SH-SY5Y (cell line): Measurements from ENCODE around the gene ARR3.

ENCODE experiments used
- GATA2 ChIP-seq: IDR thresholded peaks from 2 replicates; pipeline ENCODE4 v1.6.1; 2011; ENCODE audit warnings: mild to moderate bottlenecking, low read depth, low read length
- GATA3 ChIP-seq: IDR thresholded peaks from 2 replicates; pipeline ENCODE4 v1.6.1; 2011; ENCODE audit warnings: low read depth, mild to moderate bottlenecking, low read length, moderate library complexity

The ARR3 gene

GRCh38 chrX:70257423-70258288, 10.5 kb upstream of the ARR3 start:
- TF ChIP-seq GATA3 = no peak
- TF ChIP-seq GATA2 = no peak

DNA sequence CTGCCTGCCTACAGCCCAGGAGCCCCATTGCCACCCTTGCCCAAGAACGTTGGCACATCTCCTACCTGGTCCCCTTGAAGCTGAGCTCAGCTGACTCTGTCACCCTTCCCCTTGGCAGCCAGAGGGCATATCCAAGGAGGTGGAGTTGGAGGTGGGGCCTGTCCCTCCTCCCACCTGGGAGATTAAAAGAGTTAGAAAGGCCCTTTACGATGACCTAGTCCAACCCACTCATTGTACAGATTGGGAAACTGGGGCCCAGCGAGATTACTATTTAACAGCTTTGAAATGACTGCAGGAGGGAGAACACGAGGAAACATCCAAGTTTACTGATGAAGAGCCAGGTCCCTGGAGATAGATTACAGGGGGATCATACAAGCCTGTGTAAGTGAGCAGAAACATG, 8.0 kb upstream of the ARR3 start, which contains the start of gene P2RY4:
TSS of gene P2RY4 (minus strand) at position 101 of the 400 bp plus-strand sequence. CDS start 580 bp downstream, outside the sequence.
- no peak for TF ChIP-seq GATA2
- no peak for TF ChIP-seq GATA3

- TF ChIP-seq GATA2 (no peak), GATA3 (no peak)
Observed at GRCh38 chrX:70262952-70263567, 5.1 kb upstream of the ARR3 start.

DNA sequence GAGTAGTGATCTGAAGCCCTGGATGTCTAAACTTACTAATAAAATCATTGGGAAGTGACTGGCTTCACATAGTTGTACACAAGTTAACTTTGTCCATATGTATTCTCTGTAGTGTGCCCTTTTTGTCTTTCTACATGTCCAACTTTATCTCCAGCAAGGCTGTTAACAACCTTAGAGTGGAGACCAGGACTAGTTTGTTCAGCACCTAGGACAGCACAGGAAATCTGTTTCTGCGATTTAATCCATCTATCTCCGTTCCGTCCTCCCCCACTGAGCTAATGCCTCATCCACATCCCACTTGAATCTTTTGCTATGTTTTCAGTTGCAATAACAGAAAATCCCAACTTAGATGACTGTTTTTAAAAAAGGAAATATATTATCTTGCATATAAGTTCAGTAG, 3.4 kb upstream of the ARR3 start:
- TF ChIP-seq GATA3 (no peak), GATA2 (no peak)

GRCh38 chrX:70279081-70279480, 10.9 kb downstream of the ARR3 start:
- no peak for TF ChIP-seq GATA3
- TF ChIP-seq GATA2 = no peak

- TF ChIP-seq GATA2 (no peak), GATA3 (no peak)
Observed at GRCh38 chrX:70280573-70280972, 12.4 kb downstream of the ARR3 start.

DNA sequence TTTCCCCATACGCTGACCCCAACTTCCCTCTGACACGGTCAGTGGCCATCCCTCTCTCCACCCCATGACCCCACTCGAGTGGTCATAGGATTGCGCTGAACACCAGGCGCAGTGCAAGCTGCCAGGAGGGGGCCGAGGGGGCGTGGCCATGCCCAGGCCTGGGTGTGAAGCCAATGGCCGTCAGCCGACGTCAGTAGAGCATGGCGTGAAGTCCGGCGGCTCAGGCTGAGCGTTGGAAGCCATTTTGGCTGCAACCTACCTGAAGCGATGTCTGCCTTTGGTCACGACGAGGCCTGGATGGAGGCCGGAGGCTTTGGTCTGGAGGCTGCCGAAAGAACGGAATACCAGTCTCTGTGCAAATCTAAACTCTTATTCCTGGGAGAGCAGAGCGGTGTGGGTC, 13.8 kb downstream of the ARR3 start, which contains the start of gene RAB41:
TSS of gene RAB41 (plus strand) at position 222 of the 400 bp plus-strand sequence. CDS start at position 268, 46 bp downstream.
- TF ChIP-seq GATA2 (no peak), GATA3 (no peak)

DNA sequence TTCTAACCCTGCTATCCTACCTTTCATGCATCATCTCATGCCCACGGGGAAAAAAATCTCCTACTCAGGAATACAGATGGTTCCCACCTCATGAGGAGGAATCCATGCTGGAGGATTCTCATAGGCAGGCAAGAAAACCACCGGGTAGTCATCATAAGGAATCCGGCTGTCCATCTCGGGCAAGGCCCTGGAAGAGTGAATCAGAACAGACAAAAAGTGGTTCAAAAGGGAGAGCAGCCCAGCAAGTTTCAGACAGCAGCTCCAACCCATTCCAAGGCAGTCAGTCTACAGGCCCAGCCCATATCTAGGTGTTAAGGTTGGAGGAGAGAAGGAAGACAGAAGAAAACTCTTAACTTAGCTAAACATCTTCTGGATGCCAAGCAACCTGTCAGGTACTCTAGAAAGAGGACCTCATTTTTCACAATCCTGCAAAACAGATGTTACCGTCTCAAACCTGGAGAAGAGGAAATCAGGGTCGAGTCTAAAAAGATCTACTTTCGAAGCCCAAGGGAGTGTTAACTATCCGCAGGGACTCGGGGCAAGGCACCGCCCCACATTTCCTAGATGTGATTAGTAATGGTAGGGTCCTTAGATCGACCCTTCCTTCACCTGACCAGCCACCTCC, 21.1 kb downstream of the ARR3 start:
- TF ChIP-seq GATA3 = no peak
- TF ChIP-seq GATA2 = no peak

GRCh38 chrX:70289793-70290770, 21.9 kb downstream of the ARR3 start, which contains the start of the genes KIF4A and PDZD11:
TSS of gene KIF4A (plus strand) at chrX:70290104. CDS start at chrX:70290459, 355 bp downstream.
TSS of gene PDZD11 (minus strand) at chrX:70289927. CDS start at chrX:70289341, 586 bp downstream.
- no peak for TF ChIP-seq GATA2
- no peak for TF ChIP-seq GATA3

DNA sequence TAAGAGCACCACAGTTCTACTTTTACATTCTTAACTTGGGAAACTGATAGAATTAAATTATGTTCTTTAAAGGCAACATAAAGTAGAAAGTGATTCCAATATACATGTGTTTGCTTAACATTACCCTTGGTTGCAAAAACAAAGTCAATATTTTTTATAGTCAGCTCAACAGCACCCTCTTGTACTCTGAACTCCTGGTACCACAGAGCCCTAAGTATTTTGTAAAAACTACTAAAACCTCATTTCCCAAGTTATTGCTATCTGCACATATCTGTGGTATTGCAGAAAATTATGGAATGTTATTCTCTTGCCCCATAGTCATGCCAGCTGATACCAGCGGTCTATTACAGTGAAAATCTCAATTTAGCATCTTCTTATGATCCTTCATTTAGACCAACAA, 24.7 kb downstream of the ARR3 start:
- no peak for TF ChIP-seq GATA2
- no peak for TF ChIP-seq GATA3

DNA sequence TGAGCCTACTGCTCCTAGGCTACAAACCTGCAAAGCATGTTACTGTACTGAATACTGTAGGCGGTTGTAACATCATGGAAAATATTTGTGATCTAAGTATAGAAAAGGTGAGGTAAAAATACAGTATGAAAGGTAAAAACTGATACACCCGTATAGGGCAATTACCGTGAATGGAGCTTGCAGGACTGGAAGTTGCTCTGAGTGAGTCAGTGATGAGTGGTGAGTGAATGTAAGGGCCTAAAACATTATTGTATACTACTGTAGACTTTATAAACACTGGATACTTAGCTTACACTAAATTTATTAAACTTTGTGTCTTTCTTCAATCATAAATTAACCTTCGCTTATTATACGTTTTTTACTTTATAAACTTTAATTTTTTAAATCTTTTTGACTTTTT, 25.5 kb downstream of the ARR3 start:
- TF ChIP-seq GATA2 (no peak), GATA3 (no peak)

GRCh38 chrX:70301716-70302115, 33.6 kb downstream of the ARR3 start:
- TF ChIP-seq GATA3 (no peak), GATA2 (no peak)

GRCh38 chrX:70313503-70313902, 45.4 kb downstream of the ARR3 start:
- TF ChIP-seq GATA2 = no peak
- TF ChIP-seq GATA3 = no peak
